AG09319 (cell line): Measurements from ENCODE around the gene EML4.

Experiments used
- DNase-seq: peaks from one replicate; pipeline ENCODE4 v3.0.0-alpha.2; 2010; ENCODE audit warnings: low read depth; ENCODE audit errors: extremely low read depth
- TF ChIP-seq, protein P1 (sequence below): IDR thresholded peaks from 2 replicates; pipeline ENCODE4 v1.5.1; 2011; ENCODE audit warnings: low read depth, mild to moderate bottlenecking, inconsistent platforms, low read length, moderate library complexity

Gene EML4

GRCh38 chr2:42266236-42266635 is 97.1 kb downstream of the EML4 start:
- TF ChIP-seq, protein P1, sequence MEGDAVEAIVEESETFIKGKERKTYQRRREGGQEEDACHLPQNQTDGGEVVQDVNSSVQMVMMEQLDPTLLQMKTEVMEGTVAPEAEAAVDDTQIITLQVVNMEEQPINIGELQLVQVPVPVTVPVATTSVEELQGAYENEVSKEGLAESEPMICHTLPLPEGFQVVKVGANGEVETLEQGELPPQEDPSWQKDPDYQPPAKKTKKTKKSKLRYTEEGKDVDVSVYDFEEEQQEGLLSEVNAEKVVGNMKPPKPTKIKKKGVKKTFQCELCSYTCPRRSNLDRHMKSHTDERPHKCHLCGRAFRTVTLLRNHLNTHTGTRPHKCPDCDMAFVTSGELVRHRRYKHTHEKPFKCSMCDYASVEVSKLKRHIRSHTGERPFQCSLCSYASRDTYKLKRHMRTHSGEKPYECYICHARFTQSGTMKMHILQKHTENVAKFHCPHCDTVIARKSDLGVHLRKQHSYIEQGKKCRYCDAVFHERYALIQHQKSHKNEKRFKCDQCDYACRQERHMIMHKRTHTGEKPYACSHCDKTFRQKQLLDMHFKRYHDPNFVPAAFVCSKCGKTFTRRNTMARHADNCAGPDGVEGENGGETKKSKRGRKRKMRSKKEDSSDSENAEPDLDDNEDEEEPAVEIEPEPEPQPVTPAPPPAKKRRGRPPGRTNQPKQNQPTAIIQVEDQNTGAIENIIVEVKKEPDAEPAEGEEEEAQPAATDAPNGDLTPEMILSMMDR: no peak

GRCh38 chr2:42267530-42267929 is 98.4 kb downstream of the EML4 start:
- TF ChIP-seq, protein P1: no peak
- DNase-seq: no peak

More at GRCh38 chr2:42266236-42266635, 97.1 kb downstream of the EML4 start:
- DNase-seq: no peak

DNA sequence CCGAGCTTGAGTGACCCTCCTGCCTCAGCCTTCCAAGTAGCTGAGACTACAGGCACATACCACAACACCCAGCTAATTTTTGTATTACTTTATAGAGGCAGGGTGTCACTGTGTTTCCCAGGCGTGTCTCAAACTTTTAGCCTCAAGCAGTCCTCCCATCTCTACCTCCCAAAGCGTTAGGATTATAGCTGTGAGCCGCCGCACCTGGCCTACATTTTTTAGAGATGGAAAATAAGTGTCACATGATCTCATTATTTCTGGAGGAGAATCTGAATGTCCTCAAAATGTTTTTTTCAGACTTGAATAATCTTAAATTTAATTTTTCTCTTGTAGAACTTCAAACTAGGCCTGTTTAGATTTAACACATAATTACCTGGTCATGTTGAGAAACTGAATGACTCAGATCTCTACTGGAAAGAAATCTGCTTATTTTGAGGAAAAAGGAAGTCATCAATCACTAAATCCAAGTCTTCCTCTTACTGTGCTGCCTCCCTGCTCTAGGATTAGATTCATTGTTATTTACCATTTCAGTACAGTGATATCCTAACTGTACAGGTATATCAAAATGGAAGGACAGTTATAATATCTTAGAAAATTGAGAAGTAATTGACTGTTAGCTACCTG is 99.5 kb downstream of the EML4 start:
- TF ChIP-seq, protein P1: no peak
- no peak for DNase-seq

DNA sequence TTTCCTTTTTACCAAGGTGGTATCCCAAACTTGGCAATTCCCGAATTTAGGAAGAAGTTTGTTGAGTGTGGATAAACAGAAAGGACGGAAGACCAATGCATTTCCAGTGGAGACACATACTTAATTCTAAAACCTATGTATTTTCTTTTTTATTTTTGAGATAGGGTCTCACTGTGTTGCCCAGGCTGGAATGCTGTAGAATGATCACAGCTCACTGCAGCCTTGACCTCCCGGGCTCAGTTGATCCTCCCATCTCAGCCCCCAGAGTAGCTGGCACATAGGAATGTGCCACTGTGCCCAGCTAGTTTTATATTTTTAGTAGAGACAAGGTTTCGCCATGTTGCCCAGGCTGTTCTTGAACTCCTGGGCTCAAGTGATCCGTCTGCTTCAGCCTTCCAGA is 101.6 kb downstream of the EML4 start:
- DNase-seq: no peak
- TF ChIP-seq, protein P1: no peak

GRCh38 chr2:42271246-42271645 is 102.1 kb downstream of the EML4 start:
- peak; percentile 1 for DNase-seq

GRCh38 chr2:42274863-42275262 is 105.7 kb downstream of the EML4 start:
- DNase-seq: no peak
- TF ChIP-seq, protein P1: no peak

DNA sequence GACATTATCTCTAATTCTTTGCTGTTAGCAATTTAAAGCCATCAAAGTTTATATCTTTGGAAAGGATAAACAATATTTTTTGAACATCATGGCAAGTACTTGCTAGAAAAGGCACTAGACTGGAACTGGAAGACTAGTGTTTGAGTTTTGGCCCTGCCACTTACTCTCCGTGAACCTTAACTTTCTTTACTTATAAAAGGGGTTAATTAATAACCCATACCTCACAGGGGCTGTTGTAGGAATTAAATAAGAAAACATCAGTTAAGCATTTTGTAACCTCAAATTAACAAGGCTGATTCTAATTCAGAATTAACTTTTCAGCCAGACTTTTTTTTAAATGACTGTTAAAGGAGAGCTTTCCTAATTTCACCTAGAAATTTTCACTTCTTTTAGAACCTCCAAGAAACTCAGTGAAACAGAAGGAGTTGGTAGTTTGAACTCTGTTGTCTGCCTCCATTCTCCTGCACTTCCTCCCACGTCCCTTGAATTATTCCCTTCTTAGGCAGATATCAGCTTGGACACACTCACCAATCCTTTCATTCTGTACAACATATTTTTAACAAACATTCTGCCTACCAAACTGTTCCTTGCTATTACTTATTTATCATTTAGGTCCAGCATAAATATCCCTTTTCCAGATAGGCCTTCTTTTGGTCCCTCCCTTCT is 112.4 kb downstream of the EML4 start:
- no peak for DNase-seq
- TF ChIP-seq, protein P1: no peak

DNA sequence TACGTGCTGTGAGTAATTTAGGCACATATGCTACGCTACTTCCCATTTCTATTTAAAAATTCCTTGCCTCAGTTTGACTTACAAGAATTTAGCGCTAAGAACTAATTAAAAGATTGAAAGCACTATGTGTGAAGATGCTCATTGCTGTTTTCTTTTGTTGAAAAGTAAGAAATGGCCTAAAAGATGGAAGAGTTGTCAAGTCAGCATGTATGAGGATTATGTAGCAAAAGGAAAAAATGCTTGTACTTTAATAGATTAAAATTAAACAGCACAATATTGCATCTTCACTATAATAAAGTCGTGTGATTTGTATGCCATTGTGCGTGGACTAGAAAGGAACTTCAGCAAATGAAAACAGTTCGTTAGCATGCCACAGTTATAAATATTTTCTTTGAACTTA is 114.9 kb downstream of the EML4 start:
- TF ChIP-seq, protein P1: no peak

More for the DNA sequence above, 114.9 kb downstream of the EML4 start:
- DNase-seq: no peak
